Esophagus squamous epithelium (tissue), 5 donors: ENCODE results near the gene PCSK6. TPM values are rescaled to one million over a fixed set of nuclear protein-coding genes. Genes with fewer than 3 reads are reported as not detected.

ENCODE experiments used
- DNase-seq: peaks from one replicate; lab custom pipeline; 2025; lab: John Stamatoyannopoulos, UW
- H3K27ac ChIP-seq, 4 donors: fragments of 200-600 bp; sonication (generic); one replicate each; pipeline ENCODE4 v1.5.1; 2016 to 2019; ENCODE audit warnings: mild to moderate bottlenecking in 1 of 4
- H3K27me3 ChIP-seq, 4 donors: fragments of 200-600 bp; sonication (generic); 1 replicate in 3 of 4; 2 replicates in 1 of 4; pipeline versions ENCODE4 v1.5.1 to v1.6.0; 2017 to 2021; ENCODE audit warnings: antibody characterized with exemption in 1 of 4
- H3K36me3 ChIP-seq, 3 donors: fragments of 200-600 bp; sonication (generic); one replicate each; pipeline ENCODE4 v1.5.1; 2016 to 2019
- H3K4me1 ChIP-seq, 3 donors: fragments of 200-600 bp; sonication (generic); one replicate each; pipeline ENCODE4 v1.5.1; 2017 to 2019
- H3K4me3 ChIP-seq, 4 donors: fragments of 200-600 bp; sonication (generic); 1 replicate in 3 of 4; 2 replicates in 1 of 4; pipeline ENCODE4 v1.5.1; 2016 to 2019; ENCODE audit warnings: mild to moderate bottlenecking in 2 of 4, moderate library complexity in 1 of 4
- H3K9me3 ChIP-seq, 3 donors: fragments of 200-600 bp; sonication (generic); one replicate each; pipeline ENCODE4 v1.5.1; 2016 to 2019
- CTCF ChIP-seq, 6 experiments: fragments of 450-650 bp in 4 of 6; fragments of 200-600 bp in 2 of 6; sonication (generic) in 2 of 6; IDR thresholded peaks; one replicate each; pipeline ENCODE4 v1.5.1; 2016 to 2019; ENCODE audit warnings: antibody characterized with exemption in 6 of 6, mild to moderate bottlenecking in 4 of 6, moderate library complexity in 4 of 6
- POLR2A ChIP-seq, 4 donors: fragments of 450-650 bp; IDR thresholded peaks; one replicate each; pipeline ENCODE4 v1.6.1; 2017; ENCODE audit warnings: antibody characterized with exemption in 4 of 4, mild to moderate bottlenecking in 4 of 4, moderate library complexity in 3 of 4
- WGBS, 2 donors: methylation state at CpG; one replicate each; pipeline ENCODE4 v1.1.5; 2018; 5-methylcytosine and 5-hydroxymethylcytosine counted together
- intact Hi-C: fragments of 100-400 bp; cut with DNase I; formaldehyde crosslinking; loops from one replicate; pipeline ENCODE4 v1.15.0; 2022
- total RNA-seq, 4 donors: library from RNA; depleted of rRNA; stranded (reverse); fragments of >200 nt; gene quantifications; one replicate each; pipeline ENCODE4 v1.1.0, GENCODE V29; 2016
- donor health status: DM: yes; HTN: yes; CAD: no.

The PCSK6 gene
- total RNA-seq, 4 donors from 2014 or later = 5.1 to 13.8 (median 9.2) TPM

DNA sequence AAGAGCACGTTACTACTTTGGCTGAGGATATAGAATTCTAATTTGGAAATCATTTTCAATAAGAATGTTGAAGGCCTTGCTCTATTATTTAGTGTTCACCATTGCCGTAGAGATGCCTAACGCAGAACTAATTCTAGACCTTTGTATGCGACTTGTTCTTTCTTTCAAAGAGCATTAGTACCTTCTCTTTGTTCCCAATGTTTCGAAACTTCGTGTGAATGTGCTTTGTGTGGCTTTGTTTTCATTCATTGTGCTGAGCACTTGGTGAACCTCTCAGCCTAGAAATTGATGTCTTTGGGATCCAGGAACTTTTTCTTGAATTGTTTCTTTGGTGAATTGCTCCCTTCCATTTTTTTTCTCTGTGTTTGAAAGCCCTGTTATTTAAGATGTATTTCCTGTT, 19.8 kb upstream of the PCSK6 start:
- no peaks in the 10 kb centered on the region for H3K36me3 ChIP-seq
- no peaks in the 10 kb centered on the region for H3K9me3 ChIP-seq
- H3K27me3 ChIP-seq = peaks cover 0 to 5% (median 0%) of the 10 kb centered on the region in 4 donors
- no peak for TF ChIP-seq CTCF (IDR thresholded peaks at IDR 0.05)
- TF ChIP-seq POLR2A (IDR thresholded peaks at IDR 0.05) = no peak
- intact Hi-C loops = no loop called here
- H3K4me3 ChIP-seq = no peak overlapping the region
- H3K27ac ChIP-seq = no peak overlapping the region
- 74 to 75% methylated on average over 6 of the region's 6 CpGs for WGBS, 2 donors
- DNase-seq = no peak
- no peaks in the 10 kb centered on the region for H3K4me1 ChIP-seq

GRCh38 chr15:101506491-101506890, 17.0 kb upstream of the PCSK6 start:
- 83 to 90% methylated on average over 5 to 8 of the region's 8 CpGs for WGBS, 2 donors

DNA sequence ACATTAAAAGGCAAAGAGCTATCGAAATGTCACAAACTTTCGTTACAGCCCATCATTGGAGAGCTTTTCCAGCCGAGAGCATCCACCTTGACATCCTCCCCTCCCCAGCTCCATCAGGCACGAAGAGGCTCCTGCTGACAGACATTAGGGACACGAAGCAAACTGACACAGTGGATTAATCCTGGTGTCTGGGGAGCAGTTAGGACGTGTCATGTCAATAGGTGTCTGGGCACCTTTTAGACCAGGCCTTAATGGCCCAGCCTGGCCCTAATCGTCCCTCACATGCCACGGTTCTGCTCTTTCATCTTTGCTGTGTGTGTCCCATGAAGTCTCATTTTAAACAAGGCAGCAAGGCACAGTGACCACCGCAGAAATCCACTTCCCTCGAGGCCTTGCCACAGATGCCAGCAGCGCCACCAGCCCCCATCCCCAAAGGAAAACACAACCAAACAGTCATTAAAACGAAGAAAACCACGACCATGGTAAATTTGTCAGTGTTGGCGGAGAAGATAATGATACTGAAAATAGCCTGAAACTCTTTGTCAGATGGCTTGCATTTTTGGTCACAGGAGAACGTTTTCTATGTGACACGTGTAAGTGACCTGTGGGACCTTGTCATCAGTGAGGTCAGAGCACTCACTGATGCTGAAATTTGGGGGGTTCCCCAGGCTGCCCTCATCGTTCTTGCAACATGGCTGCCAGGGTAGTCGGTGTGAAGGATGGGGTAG, 16.3 kb upstream of the PCSK6 start:
- Histone ChIP-seq H3K27me3 (peaks cover 0 to 30% (median 0%) of the 10 kb centered on the region in 4 donors), H3K4me3 (no peak overlapping the region), H3K4me1 (peaks cover 0 to 15% (median 6%) of the 10 kb centered on the region in 3 donors), H3K27ac (no peak overlapping the region), H3K36me3 (no peaks in the 10 kb centered on the region), H3K9me3 (no peaks in the 10 kb centered on the region)
- no peak for DNase-seq
- TF ChIP-seq POLR2A (IDR thresholded peaks at IDR 0.05) (no peak), CTCF (IDR thresholded peaks at IDR 0.05) (no peak)
- WGBS, 2 donors = 66 to 78% methylated on average over 6 to 17 of the region's 18 CpGs
- intact Hi-C loops = no loop called here

More at GRCh38 chr15:101506491-101506890, 17.0 kb upstream of the PCSK6 start:
- intact Hi-C loops = no loop called here
- Histone ChIP-seq H3K36me3 (no peaks in the 10 kb centered on the region), H3K9me3 (no peaks in the 10 kb centered on the region), H3K4me3 (no peak overlapping the region), H3K27me3 (peaks cover 0 to 23% (median 0%) of the 10 kb centered on the region in 4 donors), H3K4me1 (peaks cover 0 to 7% (median 3%) of the 10 kb centered on the region in 3 donors), H3K27ac (no peak overlapping the region)
- no peak for DNase-seq
- no peak for TF ChIP-seq POLR2A (IDR thresholded peaks at IDR 0.05)
- no peak for TF ChIP-seq CTCF (IDR thresholded peaks at IDR 0.05)

DNA sequence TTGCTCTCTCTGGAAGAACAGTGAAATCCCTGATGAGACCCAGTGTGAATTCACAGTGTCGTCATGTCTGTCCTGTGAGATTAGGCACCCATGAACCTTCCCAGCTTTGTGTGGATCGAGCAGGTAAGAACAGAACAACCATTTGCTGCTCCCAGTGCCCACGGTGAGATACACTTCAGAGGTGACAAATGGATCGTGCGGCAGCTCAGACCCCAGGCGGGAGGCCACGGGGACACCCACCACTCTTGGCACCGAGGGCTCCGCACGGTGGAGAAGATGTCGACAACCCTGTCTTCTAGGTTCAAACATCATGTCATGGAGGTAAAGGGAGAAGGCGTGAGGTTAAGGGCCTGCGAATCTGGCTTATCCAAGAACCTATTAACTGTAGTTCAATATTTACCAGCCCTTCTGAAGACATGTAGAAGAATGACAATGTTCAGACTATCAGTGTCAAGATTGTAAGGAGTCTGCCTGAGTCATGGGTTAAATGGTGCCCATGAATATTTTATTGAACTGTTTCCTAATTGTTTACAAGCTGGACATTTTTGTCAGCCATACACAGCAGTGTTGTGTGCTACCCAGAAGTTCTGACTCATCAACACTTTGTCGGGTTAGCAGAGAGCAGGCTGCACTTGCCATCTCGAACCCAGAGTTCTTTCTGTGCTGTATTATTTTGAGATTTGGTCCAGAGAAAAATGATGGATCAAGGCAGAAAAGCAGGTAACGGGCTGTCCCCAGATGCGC, 15.5 kb upstream of the PCSK6 start:
- intact Hi-C loops = no loop called here
- H3K4me1 ChIP-seq = peaks cover 2 to 22% (median 6%) of the 10 kb centered on the region in 3 donors
- H3K36me3 ChIP-seq = no peaks in the 10 kb centered on the region
- 87% methylated on average over 14 to 15 of the region's 17 CpGs for WGBS, 2 donors
- TF ChIP-seq POLR2A (IDR thresholded peaks at IDR 0.05) = no peak
- no peak for TF ChIP-seq CTCF (IDR thresholded peaks at IDR 0.05)
- no peak for DNase-seq
- H3K4me3 ChIP-seq = no peak overlapping the region
- no peak overlapping the region for H3K27ac ChIP-seq
- H3K27me3 ChIP-seq = peaks cover 0 to 29% (median 0%) of the 10 kb centered on the region in 4 donors
- no peaks in the 10 kb centered on the region for H3K9me3 ChIP-seq

DNA sequence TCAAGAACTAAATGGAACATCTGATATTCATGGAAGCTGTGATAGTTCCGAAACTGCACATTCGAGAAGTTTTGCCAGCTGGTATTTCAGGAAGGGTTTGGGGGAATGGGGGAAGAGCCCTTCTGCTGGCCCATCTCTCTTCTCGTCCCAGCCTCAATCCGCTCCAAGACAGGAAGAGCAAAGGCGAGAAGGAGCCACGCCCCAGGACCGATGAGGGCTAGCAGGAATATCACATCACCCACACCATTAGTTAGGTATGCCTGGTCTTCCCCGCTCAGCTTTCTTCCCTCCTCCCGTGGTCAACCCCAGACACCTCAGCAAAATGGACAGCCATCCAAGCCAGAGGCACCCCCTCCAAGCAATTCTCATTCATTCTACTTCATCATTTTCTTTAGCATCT, 14.9 kb upstream of the PCSK6 start:
- H3K9me3 ChIP-seq = no peaks in the 10 kb centered on the region
- intact Hi-C loops = no loop called here
- peaks cover 0 to 29% (median 0%) of the 10 kb centered on the region in 4 donors for H3K27me3 ChIP-seq
- TF ChIP-seq POLR2A (IDR thresholded peaks at IDR 0.05) = no peak
- TF ChIP-seq CTCF (IDR thresholded peaks at IDR 0.05) = no peak
- WGBS, 2 donors = 81 to 85% methylated on average over 9 of the region's 9 CpGs
- DNase-seq = no peak
- no peak overlapping the region for H3K4me3 ChIP-seq
- H3K36me3 ChIP-seq = no peaks in the 10 kb centered on the region
- peaks cover 5 to 29% (median 12%) of the 10 kb centered on the region in 3 donors for H3K4me1 ChIP-seq
- H3K27ac ChIP-seq = no peak overlapping the region
